A204.1 (cell line): ENCODE results near the gene RIN1.

Experiments used
- FAIRE-seq: peaks from 2 replicates; lab custom pipeline; 2012; peaks lifted over from hg19 to GRCh38; lab: Jason Lieb, UNC

The RIN1 gene

GRCh38 chr11:66282468-66283455 lies 53.5 kb downstream of the RIN1 start:
- FAIRE-seq = no peak
